GM18507 (cell line): ENCODE results near the gene RAD51C.

Experiments used
- DNase-seq: peaks from one replicate; pipeline ENCODE4 v3.0.0; 2011; ENCODE audit warnings: low read depth; ENCODE audit not compliant: insufficient read length; ENCODE audit errors: extremely low spot score
- FAIRE-seq: peaks from 2 replicates; lab custom pipeline; 2011; peaks lifted over from hg19 to GRCh38; lab: Jason Lieb, UNC

The RAD51C gene

DNA sequence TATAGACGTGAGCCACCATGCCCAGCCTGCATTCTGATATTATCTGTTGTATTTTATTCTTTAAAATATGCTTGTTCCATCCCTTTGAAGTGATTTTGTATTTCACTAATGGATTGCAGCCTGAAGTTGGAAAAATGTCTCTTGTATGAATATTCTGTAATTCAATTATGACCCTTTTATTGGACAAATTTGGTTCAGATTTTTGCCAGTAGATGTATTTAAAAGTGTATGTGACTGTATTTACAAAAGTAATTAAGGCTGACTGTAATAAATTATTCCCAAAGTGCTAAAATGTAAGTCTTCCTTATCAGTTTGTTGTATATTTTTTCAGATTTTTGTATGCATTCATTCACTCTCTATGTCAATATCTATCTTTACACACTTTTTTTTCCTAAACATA, 87.0 kb downstream of the RAD51C start:
- no peak for FAIRE-seq
- DNase-seq, result no peak

DNA sequence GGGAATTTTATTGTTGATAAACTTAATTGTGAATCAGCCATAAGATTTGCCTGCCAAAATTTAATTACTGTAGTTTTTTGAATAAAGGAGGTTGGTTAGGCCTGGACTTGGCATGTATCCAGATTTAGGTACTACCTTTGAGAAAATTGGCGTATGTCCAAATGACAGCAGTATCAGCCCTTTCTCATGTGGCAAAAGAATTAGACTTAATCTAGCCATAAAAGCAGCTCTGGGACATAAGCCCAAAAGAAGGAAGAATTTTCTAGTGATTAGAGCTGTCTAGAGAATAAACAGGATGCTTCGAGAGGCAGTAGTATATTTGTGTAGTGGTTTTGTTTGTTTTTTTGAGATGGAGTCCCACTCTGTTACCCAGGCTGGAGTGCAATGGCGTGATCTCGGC, 91.0 kb downstream of the RAD51C start:
- FAIRE-seq, result no peak
- no peak for DNase-seq

DNA sequence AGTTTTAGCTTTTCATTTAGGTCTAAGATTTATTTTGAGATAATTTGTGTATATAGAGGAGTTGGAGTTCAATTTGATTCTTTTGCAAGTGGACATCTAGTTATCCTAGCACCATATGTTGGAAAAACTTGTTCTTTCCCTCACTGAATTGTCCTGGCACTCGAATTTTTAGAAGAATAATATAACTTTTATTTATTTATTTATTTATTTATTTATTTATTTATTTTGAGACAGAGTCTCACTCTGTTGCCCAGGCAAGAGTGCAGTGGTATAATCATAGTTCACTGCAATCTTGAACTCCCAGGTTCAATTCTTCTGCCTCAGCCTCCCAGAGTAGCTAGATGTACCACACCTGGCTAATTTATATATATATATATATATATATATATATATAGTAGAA, 92.7 kb downstream of the RAD51C start:
- DNase-seq (no peak), FAIRE-seq (no peak)
